Measurements from ENCODE around the gene ZNF239.

Gene ZNF239

GRCh38 chr10:43524434-43525247 lies 49.8 kb downstream of the ZNF239 start:
- no peak overlapping the region for H3K27ac ChIP-seq (ENCODE audit: poor library complexity, severe bottlenecking)
- no peaks in the 10 kb centered on the region for H3K4me1 ChIP-seq (ENCODE audit: insufficient read depth, poor library complexity, severe bottlenecking)
- no peak for TF ChIP-seq CTCF (IDR thresholded peaks at IDR 0.05; ENCODE audit: poor library complexity, severe bottlenecking)
- peaks cover 21% of the 10 kb centered on the region for H3K9me3 ChIP-seq (ENCODE audit: severe bottlenecking)
- H3K4me3 ChIP-seq (ENCODE audit: severe bottlenecking) = no peak overlapping the region
- DNase-seq (ENCODE audit: low spot score) (no peak), ATAC-seq (ENCODE audit: low read depth) (no peak)
- H3K36me3 ChIP-seq (ENCODE audit: low read depth) = no peaks in the 10 kb centered on the region
- no peaks in the 10 kb centered on the region for H3K27me3 ChIP-seq (ENCODE audit: insufficient read depth, poor library complexity, severe bottlenecking)

Data from RWPE2 (cell line).